GM19238 (cell line): Measurements from ENCODE around the gene SERINC1.

Source experiments
- DNase-seq: peaks from one replicate; pipeline ENCODE4 v3.0.0; 2011; ENCODE audit warnings: low spot score; ENCODE audit not compliant: insufficient read length

SERINC1 gene

GRCh38 chr6:122393351-122393896 lies 78.2 kb downstream of the SERINC1 start:
- DNase-seq: no peak
